Caco-2 (cell line): ENCODE measurements around the gene PKNOX1. TPM values are rescaled to one million over a fixed set of nuclear protein-coding genes. Genes with fewer than 3 reads are reported as not detected.
"Not testable (repeated sequence)": the region's sequence is repeated elsewhere in the genome, so short reads cannot be mapped to it uniquely, and the experiment has no call there.

ENCODE experiments used
- BruUV-seq: library from RNA; stranded (reverse); fragments of 400-500 nt; replicated peaks from 2 replicates; lab custom pipeline; 2021; lab: Mats Ljungman, UMichigan
- CTCF ChIA-PET: fragments of 300-600 bp; sonication (Branson Sonifier 250); formaldehyde crosslinking; loops from one replicate; lab custom pipeline; 2022; ENCODE audit warnings: antibody characterized with exemption; lab: Charles Lee
- POLR2A ChIA-PET: fragments of 300-600 bp; sonication (Branson Sonifier 250); formaldehyde crosslinking; loops from one replicate; lab custom pipeline; 2022; ENCODE audit warnings: antibody characterized with exemption; lab: Charles Lee
- DNase-seq, 2 experiments: peaks; one replicate each; pipeline versions ENCODE4 v3.0.0 to v3.0.0-alpha.2; 2020 to 2022
- H3K27me3 ChIP-seq: replicated peaks from 2 replicates; pipeline ENCODE4 v1.6.0; 2011; ENCODE audit warnings: low read length; ENCODE audit not compliant: control insufficient read depth, insufficient read depth
- H3K36me3 ChIP-seq: 2 replicates; pipeline ENCODE4 v1.5.1; 2011; ENCODE audit warnings: low read length; ENCODE audit not compliant: control insufficient read depth, insufficient read depth
- H3K4me1 ChIP-seq: fragments of 250-450 bp; sonication (Bioruptor Pico); 2 replicates; pipeline ENCODE4 v1.5.1; 2020; ENCODE audit warnings: mild to moderate bottlenecking
- H3K4me3 ChIP-seq: 2 replicates; pipeline ENCODE4 v1.5.1; 2011; ENCODE audit warnings: low read depth, mild to moderate bottlenecking, control low read depth, low read length
- H3K9me3 ChIP-seq: fragments of 250-450 bp; sonication (Bioruptor Pico); 2 replicates; pipeline ENCODE4 v1.5.1; 2020; ENCODE audit warnings: mild to moderate bottlenecking, moderate library complexity
- H3K27ac Mint-ChIP-seq: one replicate; pipeline ENCODE4 v1.8.0; 2022; ENCODE audit warnings: mixed read lengths; ENCODE audit not compliant: unreplicated experiment
- H3K27me3 Mint-ChIP-seq: one replicate; pipeline ENCODE4 v1.8.0; 2022; ENCODE audit warnings: mixed read lengths; ENCODE audit not compliant: insufficient read depth, unreplicated experiment
- H3K36me3 Mint-ChIP-seq: one replicate; pipeline ENCODE4 v1.8.0; 2022; ENCODE audit warnings: mild to moderate bottlenecking, mixed read lengths; ENCODE audit not compliant: insufficient read depth, unreplicated experiment
- H3K4me1 Mint-ChIP-seq: one replicate; pipeline ENCODE4 v1.8.0; 2022; ENCODE audit warnings: low read depth, mixed read lengths; ENCODE audit not compliant: unreplicated experiment
- H3K4me3 Mint-ChIP-seq: one replicate; pipeline ENCODE4 v1.8.0; 2022; ENCODE audit warnings: mild to moderate bottlenecking, moderate library complexity, mixed read lengths; ENCODE audit not compliant: unreplicated experiment
- H3K9me3 Mint-ChIP-seq: one replicate; pipeline ENCODE4 v1.8.0; 2022; ENCODE audit warnings: mixed read lengths; ENCODE audit not compliant: unreplicated experiment
- intact Hi-C: fragments of 100-400 bp; cut with micrococcal nuclease; formaldehyde crosslinking; loops from one replicate; pipeline ENCODE4 v1.10.0; 2022; ENCODE audit not compliant: unreplicated experiment
- total RNA-seq: library from RNA; stranded (reverse); gene quantifications from 2 replicates; pipeline ENCODE4 v1.2.3, GENCODE V29; 2022

The PKNOX1 gene
- total RNA-seq, 1 experiment from 2014 or later = 10.7 TPM

DNA sequence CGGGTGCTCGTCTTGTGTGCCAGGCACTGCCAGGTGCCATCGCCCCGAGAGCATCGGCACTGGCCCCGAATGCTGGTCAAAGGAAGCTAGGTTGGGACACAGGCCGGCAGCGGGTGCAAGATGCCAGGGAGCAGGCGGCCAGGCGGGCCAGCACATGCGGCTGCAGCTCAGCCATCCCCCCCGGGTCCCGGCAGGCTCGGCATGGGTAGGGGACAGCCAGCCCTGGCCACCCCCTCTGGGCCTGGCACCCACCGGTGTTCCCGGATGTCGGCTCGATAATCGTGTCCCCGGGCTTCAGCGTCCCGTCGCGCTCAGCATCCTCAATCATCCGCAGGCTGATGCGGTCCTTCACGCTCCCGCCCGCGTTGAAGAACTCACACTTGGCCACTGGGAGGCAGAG, 91.6 kb downstream of the PKNOX1 start:
- H3K27me3 Mint-ChIP-seq, H3K4me1 ChIP-seq, H3K36me3 Mint-ChIP-seq, H3K4me1 Mint-ChIP-seq, POLR2A ChIA-PET, H3K27ac Mint-ChIP-seq, H3K9me3 Mint-ChIP-seq, H3K36me3 ChIP-seq, H3K9me3 ChIP-seq, BruUV-seq, H3K27me3 ChIP-seq, H3K4me3 Mint-ChIP-seq, intact Hi-C loops, CTCF ChIA-PET, H3K4me3 ChIP-seq: not testable (repeated sequence)
- DNase-seq = peak in 1 of 2 experiments; percentile 1

DNA sequence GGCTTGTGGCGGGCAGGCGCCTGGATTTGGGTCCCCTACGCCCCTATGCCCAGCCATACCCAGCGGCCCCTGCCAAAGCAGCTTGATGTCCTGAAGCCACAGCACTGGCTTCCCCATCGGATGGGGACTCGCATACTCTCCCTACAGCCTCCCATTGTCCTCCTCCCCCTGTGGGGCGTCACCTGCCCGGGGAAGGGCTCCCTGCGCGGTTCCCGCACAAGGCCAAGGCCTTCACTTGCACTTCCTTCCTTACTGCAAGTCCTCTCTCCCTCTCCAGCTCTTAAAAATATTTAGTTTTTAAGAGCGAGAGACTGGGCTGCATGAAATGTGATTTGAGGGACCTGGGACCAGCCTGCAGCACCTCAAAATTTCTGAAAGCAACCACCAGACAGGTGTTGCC, 92.3 kb downstream of the PKNOX1 start:
- CTCF ChIA-PET, H3K36me3 ChIP-seq, H3K4me1 ChIP-seq, H3K27me3 Mint-ChIP-seq, H3K9me3 Mint-ChIP-seq, BruUV-seq, intact Hi-C loops, H3K27me3 ChIP-seq, POLR2A ChIA-PET, H3K4me1 Mint-ChIP-seq, H3K4me3 ChIP-seq, H3K36me3 Mint-ChIP-seq, H3K9me3 ChIP-seq, H3K27ac Mint-ChIP-seq, H3K4me3 Mint-ChIP-seq: not testable (repeated sequence)
- DNase-seq = peak in 1 of 2 experiments; percentile 12

DNA sequence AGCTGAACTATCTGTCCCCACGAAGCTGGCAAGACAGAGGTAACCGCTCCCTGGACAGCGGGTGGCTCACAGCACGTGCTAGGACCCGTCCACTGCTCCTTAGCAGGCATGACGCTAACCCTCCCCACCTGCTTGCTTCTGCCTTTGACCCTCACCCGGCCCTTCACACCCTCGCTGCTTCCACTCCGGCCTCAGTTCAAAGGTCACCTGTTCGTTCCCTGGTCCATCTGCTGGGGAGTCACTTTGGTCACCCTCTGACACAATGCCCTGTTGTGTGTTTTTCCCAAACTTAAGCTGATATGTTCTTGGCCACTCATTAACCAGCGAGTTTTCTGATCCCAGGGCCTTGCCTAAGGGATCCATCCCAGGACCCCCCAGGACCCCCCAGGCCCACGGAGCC, 93.7 kb downstream of the PKNOX1 start:
- H3K27ac Mint-ChIP-seq, H3K4me1 Mint-ChIP-seq, CTCF ChIA-PET, H3K27me3 ChIP-seq, H3K4me3 ChIP-seq, H3K27me3 Mint-ChIP-seq, H3K9me3 ChIP-seq, H3K36me3 ChIP-seq, H3K4me3 Mint-ChIP-seq, POLR2A ChIA-PET, intact Hi-C loops, H3K4me1 ChIP-seq, H3K36me3 Mint-ChIP-seq, BruUV-seq, H3K9me3 Mint-ChIP-seq: not testable (repeated sequence)
- peak in 1 of 2 experiments; percentile 33 for DNase-seq

DNA sequence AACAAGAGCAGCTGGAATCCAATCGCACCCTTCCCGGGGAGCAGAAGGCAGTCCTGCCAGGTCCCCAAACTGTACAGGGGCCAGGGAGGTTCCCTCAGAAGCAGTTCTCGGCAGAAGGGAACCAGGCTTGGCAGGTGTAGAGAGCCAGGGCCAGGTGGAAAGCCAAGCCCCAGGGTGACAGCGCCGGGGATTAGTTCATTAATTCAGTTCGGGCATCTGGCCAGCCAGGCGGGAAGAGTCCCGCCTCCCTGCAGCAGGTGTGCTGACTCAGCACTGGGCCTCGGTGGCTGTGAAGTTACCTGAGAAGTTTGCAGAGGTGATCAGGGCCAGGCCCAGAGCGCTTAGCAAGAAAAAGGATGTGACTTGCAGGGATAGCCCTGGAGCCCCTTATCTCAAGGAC, 95.3 kb downstream of the PKNOX1 start:
- H3K4me3 ChIP-seq, POLR2A ChIA-PET, H3K4me1 Mint-ChIP-seq, H3K27ac Mint-ChIP-seq, H3K36me3 ChIP-seq, H3K9me3 ChIP-seq, BruUV-seq, H3K4me1 ChIP-seq, H3K36me3 Mint-ChIP-seq, CTCF ChIA-PET, H3K27me3 ChIP-seq, H3K9me3 Mint-ChIP-seq, intact Hi-C loops, H3K4me3 Mint-ChIP-seq, DNase-seq, H3K27me3 Mint-ChIP-seq: not testable (repeated sequence)

DNA sequence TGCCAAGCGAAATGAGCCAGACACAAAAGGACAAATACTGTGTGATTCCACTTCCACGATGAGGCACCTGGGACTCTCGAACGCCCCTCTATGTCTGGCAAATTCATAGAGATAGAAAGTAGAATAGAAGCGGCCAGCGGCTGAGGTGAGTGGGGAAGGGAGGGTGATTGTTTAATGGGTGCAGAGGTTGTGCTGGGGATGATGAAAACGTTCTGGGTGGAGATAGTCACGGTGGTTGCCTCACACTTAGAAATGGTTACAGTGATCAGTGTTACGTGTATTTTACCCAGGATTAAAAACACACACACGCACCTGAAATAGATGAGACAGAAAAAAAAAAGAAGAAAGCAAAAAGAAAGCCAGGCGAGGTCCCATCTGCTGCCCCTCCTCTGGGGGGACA, 98.4 kb downstream of the PKNOX1 start:
- H3K9me3 ChIP-seq, POLR2A ChIA-PET, H3K4me3 Mint-ChIP-seq, H3K4me1 Mint-ChIP-seq, H3K4me3 ChIP-seq, intact Hi-C loops, H3K4me1 ChIP-seq, H3K36me3 Mint-ChIP-seq, CTCF ChIA-PET, H3K27me3 Mint-ChIP-seq, H3K36me3 ChIP-seq, H3K27ac Mint-ChIP-seq, H3K27me3 ChIP-seq, H3K9me3 Mint-ChIP-seq, DNase-seq: not testable (repeated sequence)
- BruUV-seq = TSS peak; percentile 6

DNA sequence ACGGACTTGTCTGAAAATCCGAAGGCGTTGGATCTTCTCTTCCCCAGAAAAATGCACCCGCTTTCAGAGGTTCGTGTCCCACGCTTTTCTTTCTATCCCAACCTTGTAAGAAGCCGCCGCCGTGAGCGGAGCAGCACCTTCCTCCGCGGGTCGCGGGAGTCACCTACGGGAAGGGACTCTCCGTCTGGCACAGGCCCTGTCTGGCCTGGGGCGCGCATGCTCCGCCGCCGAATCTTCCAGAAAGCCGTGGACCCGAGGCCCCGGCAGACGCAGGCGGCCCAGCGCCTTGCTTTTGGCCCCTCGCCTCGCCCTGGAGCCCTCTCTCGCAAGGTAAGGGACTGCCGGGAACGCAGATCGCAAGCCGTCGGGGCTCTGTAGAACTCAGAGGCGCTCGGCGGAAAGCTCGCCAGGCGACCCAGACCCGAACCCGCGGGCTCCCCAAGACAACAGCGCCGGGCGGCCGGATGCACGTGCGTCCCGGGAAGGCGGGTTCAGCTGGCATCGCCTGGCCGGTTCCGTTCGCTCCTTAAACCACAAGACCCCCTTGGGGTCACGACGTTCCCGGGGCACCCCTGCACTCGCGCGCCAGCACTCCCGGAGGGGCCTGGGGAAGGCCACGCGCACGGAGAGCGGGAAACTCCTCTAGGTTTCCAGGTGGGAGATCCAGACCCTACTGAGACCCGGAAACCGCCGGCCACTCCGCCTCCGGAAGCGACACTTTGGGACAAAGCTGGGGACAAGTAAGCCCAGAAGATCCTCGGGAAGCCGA, 100.2 kb downstream of the PKNOX1 start:
- H3K27ac Mint-ChIP-seq = not testable (repeated sequence)

More for the DNA sequence above, 100.2 kb downstream of the PKNOX1 start:
- POLR2A ChIA-PET, H3K4me3 ChIP-seq, DNase-seq, H3K27me3 Mint-ChIP-seq, H3K36me3 ChIP-seq, CTCF ChIA-PET, H3K9me3 Mint-ChIP-seq, H3K4me1 ChIP-seq, H3K27me3 ChIP-seq, H3K4me1 Mint-ChIP-seq, H3K4me3 Mint-ChIP-seq, H3K9me3 ChIP-seq, intact Hi-C loops, H3K36me3 Mint-ChIP-seq: not testable (repeated sequence)
- TSS peak; percentile 59 for BruUV-seq
